ENCODE measurements around the gene DPF3. TPM values are rescaled to one million over a fixed set of nuclear protein-coding genes. Genes with fewer than 3 reads are reported as not detected.

Gene DPF3
- total and polyA plus RNA-seq, 2 of the 13 experiments (the other 11 are each of a cell fraction or from before 2014, with no cell fraction given): 0.09 to 0.60 TPM

DNA sequence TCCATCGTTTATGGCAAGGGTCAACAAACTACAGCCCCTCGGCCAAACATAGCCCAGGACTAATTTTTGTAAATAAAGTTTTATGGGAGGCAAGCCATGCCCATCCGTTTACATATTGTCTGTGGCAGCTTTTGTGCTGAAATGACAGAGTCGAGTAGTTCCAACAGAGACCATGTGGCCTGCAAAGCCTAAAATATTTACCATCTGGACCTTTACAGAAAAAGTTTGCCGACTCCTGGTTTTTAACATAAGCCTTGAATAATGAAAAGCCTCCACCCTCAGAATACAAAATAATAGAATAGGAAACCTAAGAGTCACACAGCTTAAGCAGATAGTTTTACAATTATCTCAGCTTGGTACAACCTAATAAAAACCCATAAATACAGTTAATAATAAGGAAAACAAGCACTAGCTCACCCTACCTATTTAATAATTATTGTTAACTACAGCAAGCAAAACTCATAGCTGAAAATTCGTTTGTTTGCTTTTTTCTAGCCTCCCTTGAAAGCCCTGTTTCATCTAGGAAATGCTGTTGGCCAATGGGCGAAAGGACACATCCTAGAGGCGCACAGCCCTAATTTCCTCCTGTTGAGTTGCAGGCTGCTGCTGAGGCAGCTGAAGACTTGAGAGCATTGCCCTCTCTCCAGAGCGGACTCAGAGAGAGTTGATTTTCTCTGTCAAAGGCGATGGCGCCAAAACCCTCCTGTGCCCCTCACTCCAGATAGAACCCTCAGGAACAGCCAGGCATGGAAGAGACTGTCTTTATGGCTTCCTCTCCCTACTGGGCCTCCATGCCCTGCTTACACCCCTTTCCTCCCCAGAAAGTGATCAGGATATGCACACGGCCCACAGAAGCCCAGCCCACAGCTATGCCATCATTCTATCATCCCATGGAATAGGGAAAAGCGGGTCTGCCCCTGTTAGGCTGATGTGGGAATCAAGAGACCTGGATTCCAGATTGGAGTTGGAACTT is 107.2 kb downstream of the DPF3 start:
- in situ Hi-C loops (cut with HindIII; ENCODE audit: extremely low pct_ligation_motif_present, low pct_unique_long_range_greater_than_20kb): no loop called here
- H3K27ac ChIP-seq (ENCODE audit: extremely low read length, insufficient read depth, low read length): no peak overlapping the region
- no peak overlapping the region for H3K9ac ChIP-seq (ENCODE audit: insufficient read depth, low read depth, low read length)
- CTCF ChIA-PET (ENCODE audit: low intra/inter-chr PET ratio, low total read pairs): no interaction called here
- H3K4me2 ChIP-seq (ENCODE audit: low read depth, low read length): no peak overlapping the region
- DNase-seq (ENCODE audit: low spot score): no peak
- H3K79me2 ChIP-seq (ENCODE audit: insufficient read depth, low read length): no peaks in the 10 kb centered on the region
- peaks cover 25% of the 10 kb centered on the region for H3K4me1 ChIP-seq (ENCODE audit: insufficient read depth, low read length)
- no peak overlapping the region for H2AFZ ChIP-seq (ENCODE audit: low read length)
- BruUV-seq (replicated peaks): no TSS peak
- 50% methylated on average over 12 of the region's 13 CpGs for WGBS (ENCODE audit: low lambda C conversion rate)
- POLR2A ChIA-PET: no interaction called here
- peaks cover 0 to 6% of the 10 kb centered on the region in 2 experiments; a peak in 1 of 5 replicates for H3K27me3 ChIP-seq (ENCODE audit: control insufficient read depth in 1 of 2, insufficient read depth in 2 of 2, low read length in 2 of 2)
- no peak overlapping the region for H3K4me3 ChIP-seq (replicated peaks in 1 of 3; ENCODE audit: insufficient read depth in 1 of 3, low read depth in 2 of 3, low read length in 3 of 3)
- H3K36me3 ChIP-seq (replicated peaks in 1 of 2; ENCODE audit: control insufficient read depth in 1 of 2, insufficient read depth in 2 of 2, low read length in 2 of 2): no peaks in the 10 kb centered on the region
- intact Hi-C loops (cut with micrococcal nuclease; ENCODE audit: unreplicated experiment): no loop called here
- no peaks in the 10 kb centered on the region for H4K20me1 ChIP-seq (ENCODE audit: insufficient read depth, low read length)
- ATAC-seq: no peak
- no peaks in the 10 kb centered on the region for H3K9me3 ChIP-seq (ENCODE audit: low read length)
- FAIRE-seq: no peak
- TF ChIP-seq ZNF441 (CRISPR knock-in tag; IDR thresholded peaks at IDR 0.05; ENCODE audit: borderline replicate concordance) (no peak), ZFYVE20 (CRISPR knock-in tag; IDR thresholded peaks at IDR 0.05; ENCODE audit: borderline replicate concordance, low read depth) (no peak), HNRNPK (IDR thresholded peaks at IDR 0.05; ENCODE audit: low read depth, low read length, poor library complexity, severe bottlenecking) (no peak), POLR2AphosphoS5 (IDR thresholded peaks at IDR 0.05; ENCODE audit: low read depth, low read length) (no peak), ADNP (CRISPR knock-in tag; IDR thresholded peaks at IDR 0.05) (no peak), ZNF879 (CRISPR knock-in tag; IDR thresholded peaks at IDR 0.05) (no peak), CC2D1A (CRISPR knock-in tag; IDR thresholded peaks at IDR 0.05) (no peak)
- TF ChIP-seq, protein P1, sequence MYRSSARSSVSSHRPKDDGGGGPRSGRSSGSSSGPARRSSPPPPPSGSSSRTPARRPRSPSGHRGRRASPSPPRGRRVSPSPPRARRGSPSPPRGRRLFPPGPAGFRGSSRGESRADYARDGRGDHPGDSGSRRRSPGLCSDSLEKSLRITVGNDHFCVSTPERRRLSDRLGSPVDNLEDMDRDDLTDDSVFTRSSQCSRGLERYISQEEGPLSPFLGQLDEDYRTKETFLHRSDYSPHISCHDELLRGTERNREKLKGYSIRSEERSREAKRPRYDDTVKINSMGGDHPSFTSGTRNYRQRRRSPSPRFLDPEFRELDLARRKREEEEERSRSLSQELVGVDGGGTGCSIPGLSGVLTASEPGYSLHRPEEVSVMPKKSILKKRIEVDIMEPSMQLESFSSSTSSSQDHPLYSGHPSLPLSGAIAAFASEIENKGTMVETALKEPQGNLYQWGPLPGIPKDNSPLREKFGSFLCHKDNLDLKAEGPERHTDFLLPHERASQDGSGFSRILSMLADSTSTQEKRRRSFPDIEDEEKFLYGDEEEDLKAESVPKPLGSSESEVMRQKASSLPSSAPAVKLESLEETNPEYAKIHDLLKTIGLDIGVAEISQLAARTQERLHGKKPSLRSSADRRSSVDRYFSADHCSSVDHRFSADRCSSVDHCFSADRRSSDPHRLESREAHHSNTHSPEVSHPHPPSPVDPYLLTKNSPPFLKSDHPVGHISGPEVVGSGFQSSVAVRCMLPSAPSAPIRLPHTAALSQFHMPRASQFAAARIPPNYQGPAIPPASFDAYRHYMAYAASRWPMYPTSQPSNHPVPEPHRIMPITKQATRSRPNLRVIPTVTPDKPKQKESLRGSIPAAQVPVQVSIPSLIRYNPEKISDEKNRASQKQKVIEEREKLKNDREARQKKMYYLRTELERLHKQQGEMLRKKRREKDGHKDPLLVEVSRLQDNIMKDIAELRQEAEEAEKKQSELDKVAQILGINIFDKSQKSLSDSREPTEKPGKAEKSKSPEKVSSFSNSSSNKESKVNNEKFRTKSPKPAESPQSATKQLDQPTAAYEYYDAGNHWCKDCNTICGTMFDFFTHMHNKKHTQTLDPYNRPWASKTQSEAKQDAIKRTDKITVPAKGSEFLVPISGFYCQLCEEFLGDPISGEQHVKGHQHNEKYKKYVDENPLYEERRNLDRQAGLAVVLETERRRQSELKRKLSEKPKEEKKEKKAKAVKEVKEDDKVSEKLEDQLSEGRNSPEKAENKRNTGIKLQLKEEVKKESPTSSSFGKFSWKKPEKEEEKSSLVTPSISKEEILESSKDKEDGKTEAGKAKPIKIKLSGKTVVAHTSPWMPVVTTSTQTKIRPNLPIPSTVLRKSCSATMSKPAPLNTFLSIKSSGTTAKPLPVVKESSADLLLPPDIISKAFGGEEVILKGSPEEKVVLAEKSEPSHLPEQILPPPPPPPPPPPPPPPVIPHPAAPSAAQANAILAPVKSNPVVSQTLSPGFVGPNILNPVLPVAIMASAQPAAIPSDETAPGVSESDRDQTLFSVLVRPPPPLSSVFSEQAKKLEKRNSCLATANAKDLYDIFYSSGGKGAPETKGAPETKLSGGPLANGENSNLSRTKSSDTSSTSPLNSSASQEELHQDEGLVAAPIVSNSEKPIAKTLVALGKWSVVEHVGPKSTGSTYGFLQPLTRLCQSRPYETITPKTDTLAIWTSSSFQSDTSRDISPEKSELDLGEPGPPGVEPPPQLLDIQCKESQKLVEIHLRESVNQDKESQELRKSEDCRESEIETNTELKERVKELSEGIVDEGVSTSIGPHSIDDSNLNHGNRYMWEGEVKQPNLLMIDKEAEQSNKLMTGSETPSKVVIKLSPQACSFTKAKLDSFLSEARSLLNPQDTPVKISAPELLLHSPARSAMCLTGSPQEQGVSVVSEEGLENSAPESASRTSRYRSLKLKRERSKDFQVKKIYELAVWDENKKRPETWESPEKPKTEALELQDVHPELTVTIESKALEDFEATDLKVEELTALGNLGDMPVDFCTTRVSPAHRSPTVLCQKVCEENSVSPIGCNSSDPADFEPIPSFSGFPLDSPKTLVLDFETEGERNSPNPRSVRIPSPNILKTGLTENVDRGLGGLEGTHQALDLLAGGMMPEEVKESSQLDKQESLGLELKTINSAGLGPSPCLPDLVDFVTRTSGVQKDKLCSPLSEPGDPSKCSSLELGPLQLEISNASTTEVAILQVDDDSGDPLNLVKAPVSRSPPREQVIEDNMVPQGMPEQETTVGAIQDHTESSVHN (CRISPR knock-in tag; IDR thresholded peaks at IDR 0.05): no peak
- TF ChIP-seq, protein P2, sequence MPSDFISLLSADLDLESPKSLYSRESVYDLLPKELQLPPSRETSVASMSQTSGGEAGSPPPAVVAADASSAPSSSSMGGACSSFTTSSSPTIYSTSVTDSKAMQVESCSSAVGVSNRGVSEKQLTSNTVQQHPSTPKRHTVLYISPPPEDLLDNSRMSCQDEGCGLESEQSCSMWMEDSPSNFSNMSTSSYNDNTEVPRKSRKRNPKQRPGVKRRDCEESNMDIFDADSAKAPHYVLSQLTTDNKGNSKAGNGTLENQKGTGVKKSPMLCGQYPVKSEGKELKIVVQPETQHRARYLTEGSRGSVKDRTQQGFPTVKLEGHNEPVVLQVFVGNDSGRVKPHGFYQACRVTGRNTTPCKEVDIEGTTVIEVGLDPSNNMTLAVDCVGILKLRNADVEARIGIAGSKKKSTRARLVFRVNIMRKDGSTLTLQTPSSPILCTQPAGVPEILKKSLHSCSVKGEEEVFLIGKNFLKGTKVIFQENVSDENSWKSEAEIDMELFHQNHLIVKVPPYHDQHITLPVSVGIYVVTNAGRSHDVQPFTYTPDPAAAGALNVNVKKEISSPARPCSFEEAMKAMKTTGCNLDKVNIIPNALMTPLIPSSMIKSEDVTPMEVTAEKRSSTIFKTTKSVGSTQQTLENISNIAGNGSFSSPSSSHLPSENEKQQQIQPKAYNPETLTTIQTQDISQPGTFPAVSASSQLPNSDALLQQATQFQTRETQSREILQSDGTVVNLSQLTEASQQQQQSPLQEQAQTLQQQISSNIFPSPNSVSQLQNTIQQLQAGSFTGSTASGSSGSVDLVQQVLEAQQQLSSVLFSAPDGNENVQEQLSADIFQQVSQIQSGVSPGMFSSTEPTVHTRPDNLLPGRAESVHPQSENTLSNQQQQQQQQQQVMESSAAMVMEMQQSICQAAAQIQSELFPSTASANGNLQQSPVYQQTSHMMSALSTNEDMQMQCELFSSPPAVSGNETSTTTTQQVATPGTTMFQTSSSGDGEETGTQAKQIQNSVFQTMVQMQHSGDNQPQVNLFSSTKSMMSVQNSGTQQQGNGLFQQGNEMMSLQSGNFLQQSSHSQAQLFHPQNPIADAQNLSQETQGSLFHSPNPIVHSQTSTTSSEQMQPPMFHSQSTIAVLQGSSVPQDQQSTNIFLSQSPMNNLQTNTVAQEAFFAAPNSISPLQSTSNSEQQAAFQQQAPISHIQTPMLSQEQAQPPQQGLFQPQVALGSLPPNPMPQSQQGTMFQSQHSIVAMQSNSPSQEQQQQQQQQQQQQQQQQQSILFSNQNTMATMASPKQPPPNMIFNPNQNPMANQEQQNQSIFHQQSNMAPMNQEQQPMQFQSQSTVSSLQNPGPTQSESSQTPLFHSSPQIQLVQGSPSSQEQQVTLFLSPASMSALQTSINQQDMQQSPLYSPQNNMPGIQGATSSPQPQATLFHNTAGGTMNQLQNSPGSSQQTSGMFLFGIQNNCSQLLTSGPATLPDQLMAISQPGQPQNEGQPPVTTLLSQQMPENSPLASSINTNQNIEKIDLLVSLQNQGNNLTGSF (CRISPR knock-in tag; IDR thresholded peaks at IDR 0.05): no peak
